ENCODE measurements around the gene CAPZA3.
"Not testable (repeated sequence)": the region's sequence is repeated elsewhere in the genome, so short reads cannot be mapped to it uniquely, and the experiment has no call there.

Gene CAPZA3

GRCh38 chr12:18753481-18754123 lies 15.7 kb downstream of the CAPZA3 start:
- DNase-seq (ENCODE audit: low read depth in 2 of 2), result no peak

- no peak for DNase-seq (ENCODE audit: low read depth in 2 of 2)
Observed at GRCh38 chr12:18754124-18754707, 16.3 kb downstream of the CAPZA3 start.

- no peak for DNase-seq (ENCODE audit: low read depth in 2 of 2)
Observed at GRCh38 chr12:18755341-18755740, 17.4 kb downstream of the CAPZA3 start.

- not testable (repeated sequence) for DNase-seq (ENCODE audit: low read depth in 2 of 2)
Observed at GRCh38 chr12:18766479-18766878, 28.6 kb downstream of the CAPZA3 start.

GRCh38 chr12:18782827-18783226 lies 44.9 kb downstream of the CAPZA3 start:
- no peak for DNase-seq (ENCODE audit: low read depth in 2 of 2)

- DNase-seq (ENCODE audit: low read depth in 2 of 2), result not testable (repeated sequence)
Observed at GRCh38 chr12:18785465-18785864, 47.5 kb downstream of the CAPZA3 start.

Data from activated CD4-positive, alpha-beta T cell treated with anti-CD3 and anti-CD28 coated beads for 24 hours (primary cell).